Measurements from ENCODE around the gene RNGTT. TPM values are rescaled to one million over a fixed set of nuclear protein-coding genes. Genes with fewer than 3 reads are reported as not detected.

RNGTT gene
- total RNA-seq, 2 donors from 2014 or later: 13.5 to 20.5 TPM

DNA sequence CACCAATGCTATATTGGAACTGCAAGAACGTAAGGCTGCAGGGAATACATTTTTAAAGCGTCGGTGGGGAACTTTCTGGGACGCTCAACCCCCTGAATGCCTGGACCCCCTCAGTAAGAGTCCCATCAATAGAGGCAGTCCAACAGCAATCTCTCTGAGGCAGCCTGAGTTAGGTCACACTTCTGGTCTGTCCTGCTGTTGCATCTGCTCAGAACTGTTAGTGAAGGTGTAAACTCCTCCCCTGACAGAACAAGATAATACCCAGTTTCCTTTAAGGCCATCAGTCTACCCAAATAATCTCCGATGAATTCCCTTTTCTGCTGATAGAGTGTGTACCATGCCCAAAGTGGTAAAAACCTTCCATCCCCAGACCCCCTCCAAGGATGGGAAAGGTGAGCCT is 1.1 kb upstream of the RNGTT start:
- H3K4me1 ChIP-seq (ENCODE audit: control insufficient read depth in 1 of 2, low read depth in 2 of 2): peaks cover 8 to 16% of the 10 kb centered on the region in 2 donors
- ATAC-seq (ENCODE audit: insufficient number of reproducible peaks, low FRiP score, low read depth) (no peak), DNase-seq (ENCODE audit: low spot score) (no peak)
- H3K4me3 ChIP-seq: peak overlapping the region; percentile 82
- H3K27me3 ChIP-seq (replicated peaks; ENCODE audit: insufficient read depth): no peaks in the 10 kb centered on the region
- peak overlapping the region in 1 of 2 donors; percentile 83 for H3K27ac ChIP-seq
- no peaks in the 10 kb centered on the region for H3K9me3 ChIP-seq
- TF ChIP-seq, protein P1, sequence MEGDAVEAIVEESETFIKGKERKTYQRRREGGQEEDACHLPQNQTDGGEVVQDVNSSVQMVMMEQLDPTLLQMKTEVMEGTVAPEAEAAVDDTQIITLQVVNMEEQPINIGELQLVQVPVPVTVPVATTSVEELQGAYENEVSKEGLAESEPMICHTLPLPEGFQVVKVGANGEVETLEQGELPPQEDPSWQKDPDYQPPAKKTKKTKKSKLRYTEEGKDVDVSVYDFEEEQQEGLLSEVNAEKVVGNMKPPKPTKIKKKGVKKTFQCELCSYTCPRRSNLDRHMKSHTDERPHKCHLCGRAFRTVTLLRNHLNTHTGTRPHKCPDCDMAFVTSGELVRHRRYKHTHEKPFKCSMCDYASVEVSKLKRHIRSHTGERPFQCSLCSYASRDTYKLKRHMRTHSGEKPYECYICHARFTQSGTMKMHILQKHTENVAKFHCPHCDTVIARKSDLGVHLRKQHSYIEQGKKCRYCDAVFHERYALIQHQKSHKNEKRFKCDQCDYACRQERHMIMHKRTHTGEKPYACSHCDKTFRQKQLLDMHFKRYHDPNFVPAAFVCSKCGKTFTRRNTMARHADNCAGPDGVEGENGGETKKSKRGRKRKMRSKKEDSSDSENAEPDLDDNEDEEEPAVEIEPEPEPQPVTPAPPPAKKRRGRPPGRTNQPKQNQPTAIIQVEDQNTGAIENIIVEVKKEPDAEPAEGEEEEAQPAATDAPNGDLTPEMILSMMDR (IDR thresholded peaks at IDR 0.05): no peak
- H3K36me3 ChIP-seq: no peaks in the 10 kb centered on the region

DNA sequence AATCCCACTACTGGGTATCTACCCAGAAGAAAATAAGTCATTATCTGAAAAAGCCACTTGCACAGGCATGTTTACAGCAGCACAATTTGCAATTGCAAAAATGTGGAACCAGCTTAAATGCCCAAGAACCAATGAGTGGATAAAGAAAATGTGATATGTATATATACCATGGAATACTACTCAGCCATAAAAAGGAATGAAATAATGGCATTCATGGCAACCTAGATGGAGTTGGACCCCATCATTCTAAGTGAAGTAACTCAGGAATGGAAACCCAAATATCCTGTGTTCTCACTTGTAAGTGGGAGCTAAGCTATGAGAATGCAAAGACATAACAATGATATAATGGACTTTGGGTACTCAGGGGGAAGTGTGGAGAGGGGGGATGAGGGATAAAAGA is 4.6 kb downstream of the RNGTT start:
- TF ChIP-seq, protein P1 (IDR thresholded peaks at IDR 0.05): no peak
- no peak for ATAC-seq (ENCODE audit: insufficient number of reproducible peaks, low FRiP score, low read depth)
- no peak for DNase-seq (ENCODE audit: low spot score)
- Histone ChIP-seq H3K27me3 (replicated peaks; ENCODE audit: insufficient read depth) (no peaks in the 10 kb centered on the region), H3K27ac (no peak overlapping the region), H3K9me3 (peaks cover 3% of the 10 kb centered on the region), H3K36me3 (no peaks in the 10 kb centered on the region), H3K4me1 (ENCODE audit: control insufficient read depth in 1 of 2, low read depth in 2 of 2) (peaks cover 3 to 6% of the 10 kb centered on the region in 2 donors), H3K4me3 (no peak overlapping the region)

GRCh38 chr6:88953550-88954386 is 9.7 kb downstream of the RNGTT start:
- no peaks in the 10 kb centered on the region for H3K4me1 ChIP-seq (ENCODE audit: control insufficient read depth in 1 of 2, low read depth in 2 of 2)
- no peak overlapping the region for H3K4me3 ChIP-seq
- no peaks in the 10 kb centered on the region for H3K27me3 ChIP-seq (replicated peaks; ENCODE audit: insufficient read depth)
- ATAC-seq (ENCODE audit: insufficient number of reproducible peaks, low FRiP score, low read depth) (no peak), DNase-seq (ENCODE audit: low spot score) (no peak)
- H3K36me3 ChIP-seq: no peaks in the 10 kb centered on the region
- H3K27ac ChIP-seq: no peak overlapping the region
- TF ChIP-seq, protein P1 (IDR thresholded peaks at IDR 0.05): no peak
- H3K9me3 ChIP-seq: peaks cover 5% of the 10 kb centered on the region

DNA sequence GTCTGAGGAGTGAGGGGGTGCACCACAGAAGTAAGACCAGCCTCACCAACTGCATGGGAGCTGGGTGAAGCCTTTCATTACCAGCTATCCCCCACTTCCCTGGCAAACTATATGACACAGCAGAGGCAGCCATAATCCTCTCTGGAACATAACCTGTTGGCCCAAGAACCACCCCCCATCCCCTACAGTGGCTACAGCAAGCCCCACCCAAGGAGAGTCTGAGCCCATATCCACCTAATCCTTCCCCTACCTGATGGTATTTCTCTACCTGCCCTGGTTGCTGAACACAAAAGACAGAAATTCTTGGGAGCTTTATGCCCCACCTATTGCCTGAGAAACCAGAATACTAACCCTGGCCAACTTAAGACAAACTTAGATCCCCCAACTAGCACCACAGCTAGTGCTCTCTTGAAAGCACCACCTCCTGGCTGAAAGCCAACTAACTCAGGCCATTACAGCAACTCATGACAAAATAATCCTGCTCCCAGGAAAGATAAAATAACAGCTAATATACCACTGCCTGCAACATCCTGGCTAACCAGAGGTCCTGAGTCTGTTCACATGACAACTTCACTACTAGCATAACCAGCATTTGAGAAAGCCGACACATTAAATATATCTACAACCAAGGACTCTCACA is 11.2 kb downstream of the RNGTT start:
- DNase-seq (ENCODE audit: low spot score): no peak
- no peaks in the 10 kb centered on the region for H3K36me3 ChIP-seq
- no peak overlapping the region for H3K4me3 ChIP-seq
- H3K4me1 ChIP-seq (ENCODE audit: control insufficient read depth in 1 of 2, low read depth in 2 of 2): no peaks in the 10 kb centered on the region
- no peak for ATAC-seq (ENCODE audit: insufficient number of reproducible peaks, low FRiP score, low read depth)
- no peaks in the 10 kb centered on the region for H3K27me3 ChIP-seq (replicated peaks; ENCODE audit: insufficient read depth)
- H3K27ac ChIP-seq: no peak overlapping the region
- peaks cover 5% of the 10 kb centered on the region for H3K9me3 ChIP-seq
- TF ChIP-seq, protein P1 (IDR thresholded peaks at IDR 0.05): no peak

- no peaks in the 10 kb centered on the region for H3K9me3 ChIP-seq
- H3K27me3 ChIP-seq (replicated peaks; ENCODE audit: insufficient read depth): no peaks in the 10 kb centered on the region
- H3K4me1 ChIP-seq (ENCODE audit: control insufficient read depth in 1 of 2, low read depth in 2 of 2): no peaks in the 10 kb centered on the region
- DNase-seq (ENCODE audit: low spot score): no peak
- ATAC-seq (ENCODE audit: insufficient number of reproducible peaks, low FRiP score, low read depth): no peak
- H3K4me3 ChIP-seq: no peak overlapping the region
- H3K27ac ChIP-seq: no peak overlapping the region
- TF ChIP-seq, protein P1 (IDR thresholded peaks at IDR 0.05): no peak
- H3K36me3 ChIP-seq: no peaks in the 10 kb centered on the region
Observed at GRCh38 chr6:88945415-88946008, 17.9 kb downstream of the RNGTT start.
